HUES6 (cell line): Measurements from ENCODE around the gene RUNX1.

Experiments
- H3K27ac ChIP-seq: 2 replicates; pipeline ENCODE4 v1.7.0; 2013; ENCODE audit warnings: low read depth, mild to moderate bottlenecking, low read length, inconsistent platforms
- H3K27me3 ChIP-seq: 2 replicates; pipeline ENCODE4 v1.6.1; 2013; ENCODE audit warnings: low read length; ENCODE audit not compliant: control insufficient read depth, insufficient read depth
- H3K36me3 ChIP-seq: 2 replicates; pipeline ENCODE4 v1.6.1; 2013; ENCODE audit warnings: low read length; ENCODE audit not compliant: control insufficient read depth, insufficient read depth
- H3K4me1 ChIP-seq: 2 replicates; pipeline ENCODE4 v1.6.1; 2013; ENCODE audit warnings: low read length; ENCODE audit not compliant: control insufficient read depth, insufficient read depth
- H3K4me3 ChIP-seq: 2 replicates; pipeline ENCODE4 v1.5.1; 2013; ENCODE audit warnings: low read depth, low read length
- H3K9ac ChIP-seq: one replicate; pipeline ENCODE4 v1.6.1; 2013; ENCODE audit warnings: mild to moderate bottlenecking, low read length
- H3K9me3 ChIP-seq: 2 replicates; pipeline ENCODE4 v1.6.1; 2013; ENCODE audit warnings: low read depth, low read length; ENCODE audit not compliant: control insufficient read depth, insufficient read depth

Gene RUNX1

DNA sequence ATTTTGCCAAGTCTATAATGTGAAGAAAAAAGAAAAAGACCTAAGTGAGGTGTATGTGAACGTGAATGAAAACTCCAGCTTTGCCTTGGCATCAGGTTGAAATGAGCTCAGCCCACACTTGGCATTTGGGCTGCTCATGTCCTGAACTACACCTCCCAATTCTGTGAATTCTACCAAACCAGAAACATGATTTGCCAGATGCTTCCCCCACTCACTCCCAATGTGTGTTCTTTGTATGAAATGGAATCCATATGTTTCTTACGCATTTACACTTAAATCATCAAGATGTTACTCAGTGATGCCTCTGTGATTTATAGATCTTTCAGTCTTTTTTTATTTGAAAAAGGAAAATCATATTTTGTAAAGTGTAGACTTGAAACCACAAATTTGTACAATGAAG is 32.8 kb upstream of the RUNX1 start:
- Histone ChIP-seq H3K36me3 (no peaks in the 10 kb centered on the region), H3K4me3 (no peak overlapping the region), H3K9ac (no peak overlapping the region), H3K27ac (no peak overlapping the region), H3K27me3 (no peaks in the 10 kb centered on the region), H3K9me3 (peaks cover 10% of the 10 kb centered on the region), H3K4me1 (peaks cover 3% of the 10 kb centered on the region; the same call in 1 of the 2 replicates)

DNA sequence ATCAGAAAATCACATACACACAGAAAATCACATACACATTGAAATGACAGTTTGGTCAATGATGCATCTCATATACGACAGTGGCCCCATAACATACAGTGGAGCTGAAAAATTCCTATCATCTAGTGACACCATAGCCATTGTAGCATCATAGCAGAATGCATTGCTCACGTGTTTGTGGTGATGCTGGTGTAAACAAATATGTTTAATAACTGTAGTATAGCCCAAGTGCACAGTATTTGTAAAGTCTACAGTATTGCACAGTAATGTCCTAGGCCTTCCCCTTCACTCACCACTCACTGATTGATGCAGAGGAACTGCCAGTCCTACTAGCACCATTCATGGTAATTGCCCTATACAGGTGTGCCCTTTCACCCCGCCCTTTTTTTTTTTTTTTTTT is 30.1 kb upstream of the RUNX1 start:
- no peaks in the 10 kb centered on the region for H3K27me3 ChIP-seq
- no peak overlapping the region for H3K4me3 ChIP-seq
- H3K27ac ChIP-seq = no peak overlapping the region
- no peaks in the 10 kb centered on the region for H3K36me3 ChIP-seq
- no peak overlapping the region for H3K9ac ChIP-seq
- H3K4me1 ChIP-seq = no peaks in the 10 kb centered on the region
- H3K9me3 ChIP-seq = peaks cover 12% of the 10 kb centered on the region

DNA sequence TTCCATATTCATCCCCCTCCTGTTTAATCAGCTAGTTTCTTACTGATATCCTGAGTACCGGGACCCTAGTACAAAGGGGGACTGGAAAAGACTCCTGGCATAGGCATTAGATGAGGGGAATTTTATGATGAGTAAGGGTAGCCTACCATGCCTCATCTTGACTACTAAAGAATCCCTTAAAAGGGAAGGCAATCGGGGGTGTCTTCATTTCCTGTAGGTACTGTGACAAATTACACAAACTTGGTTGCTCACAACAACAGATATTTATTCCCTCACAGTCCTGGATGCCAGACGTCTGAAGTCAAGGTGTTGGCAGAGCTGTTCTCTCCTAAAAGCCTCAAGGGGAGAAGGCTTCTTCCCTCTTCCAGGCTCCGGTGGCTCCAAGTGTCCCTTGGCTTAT is 28.9 kb upstream of the RUNX1 start:
- H3K27me3 ChIP-seq = no peaks in the 10 kb centered on the region
- H3K4me3 ChIP-seq = no peak overlapping the region
- peaks cover 7% of the 10 kb centered on the region; the same call in 1 of the 2 replicates for H3K9me3 ChIP-seq
- H3K27ac ChIP-seq = no peak overlapping the region
- no peak overlapping the region for H3K9ac ChIP-seq
- H3K4me1 ChIP-seq = no peaks in the 10 kb centered on the region
- H3K36me3 ChIP-seq = no peaks in the 10 kb centered on the region

DNA sequence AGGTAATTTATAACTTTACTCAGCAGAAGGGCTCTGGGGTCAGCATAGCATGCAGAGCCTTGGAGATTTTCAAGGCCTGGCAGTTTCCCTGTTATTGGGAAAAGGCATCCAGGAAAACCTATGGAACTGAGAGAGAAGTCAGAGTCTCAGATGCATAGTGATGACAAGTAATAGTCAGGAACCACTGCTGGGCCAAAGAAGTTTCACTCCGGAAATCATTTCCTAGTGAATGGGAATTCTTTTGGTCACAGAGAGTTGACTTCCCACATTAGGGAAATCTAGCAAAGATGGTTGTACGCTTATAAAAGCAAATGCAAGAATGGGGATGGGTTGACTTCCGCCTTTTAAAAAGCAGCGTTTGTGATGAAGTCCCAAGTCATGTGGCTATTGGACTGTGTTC is 28.4 kb upstream of the RUNX1 start:
- Histone ChIP-seq H3K27me3 (no peaks in the 10 kb centered on the region), H3K4me1 (no peaks in the 10 kb centered on the region), H3K27ac (no peak overlapping the region), H3K9me3 (peaks cover 7% of the 10 kb centered on the region; the same call in 1 of the 2 replicates), H3K36me3 (no peaks in the 10 kb centered on the region), H3K9ac (no peak overlapping the region), H3K4me3 (no peak overlapping the region)

DNA sequence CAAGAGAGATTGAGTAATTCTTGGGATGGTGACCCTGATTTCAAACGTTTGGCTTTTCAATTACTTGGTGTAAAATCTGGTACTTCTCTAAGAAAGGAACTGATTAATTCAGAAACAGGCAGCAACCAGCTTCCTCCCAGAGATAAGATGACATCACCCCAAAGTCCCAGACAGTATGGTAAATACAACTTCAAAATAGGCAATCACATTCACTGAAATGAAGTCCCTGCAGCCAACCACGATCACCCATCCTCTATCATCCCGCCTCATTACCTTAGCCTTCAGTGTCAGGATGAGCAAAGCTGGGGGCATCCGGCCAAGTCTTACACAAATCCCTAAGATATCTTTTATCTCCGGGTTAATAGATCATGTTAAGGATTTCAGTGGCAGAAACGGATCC is 26.4 kb upstream of the RUNX1 start:
- no peak overlapping the region for H3K9ac ChIP-seq
- H3K4me1 ChIP-seq = no peaks in the 10 kb centered on the region
- H3K27ac ChIP-seq = no peak overlapping the region
- H3K36me3 ChIP-seq = no peaks in the 10 kb centered on the region
- peaks cover 7% of the 10 kb centered on the region; the same call in 1 of the 2 replicates for H3K9me3 ChIP-seq
- no peaks in the 10 kb centered on the region for H3K27me3 ChIP-seq
- H3K4me3 ChIP-seq = no peak overlapping the region

DNA sequence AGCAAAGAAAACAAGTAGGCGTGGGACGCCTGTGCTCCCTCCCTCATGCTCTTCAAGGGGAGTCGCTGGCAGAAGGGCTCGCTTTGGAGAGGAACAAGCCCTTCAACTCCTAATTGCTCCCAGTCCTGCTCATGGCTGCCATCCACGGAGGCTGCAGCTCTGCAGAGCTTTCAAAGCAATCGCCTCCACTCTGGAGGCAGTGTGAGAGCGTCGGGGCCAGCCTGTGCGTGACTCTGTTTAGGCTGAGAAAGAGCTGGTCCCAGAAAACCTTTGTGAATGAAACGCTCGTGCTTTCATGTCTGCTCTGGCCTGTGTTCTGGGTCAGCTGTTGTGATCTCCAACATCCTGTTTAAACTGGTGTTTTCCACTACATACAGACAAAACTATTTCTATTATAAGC is 23.9 kb upstream of the RUNX1 start:
- Histone ChIP-seq H3K27ac (no peak overlapping the region), H3K9me3 (peaks cover 7% of the 10 kb centered on the region; the same call in 1 of the 2 replicates), H3K36me3 (no peaks in the 10 kb centered on the region), H3K4me1 (no peaks in the 10 kb centered on the region), H3K9ac (no peak overlapping the region), H3K4me3 (no peak overlapping the region), H3K27me3 (no peaks in the 10 kb centered on the region)

DNA sequence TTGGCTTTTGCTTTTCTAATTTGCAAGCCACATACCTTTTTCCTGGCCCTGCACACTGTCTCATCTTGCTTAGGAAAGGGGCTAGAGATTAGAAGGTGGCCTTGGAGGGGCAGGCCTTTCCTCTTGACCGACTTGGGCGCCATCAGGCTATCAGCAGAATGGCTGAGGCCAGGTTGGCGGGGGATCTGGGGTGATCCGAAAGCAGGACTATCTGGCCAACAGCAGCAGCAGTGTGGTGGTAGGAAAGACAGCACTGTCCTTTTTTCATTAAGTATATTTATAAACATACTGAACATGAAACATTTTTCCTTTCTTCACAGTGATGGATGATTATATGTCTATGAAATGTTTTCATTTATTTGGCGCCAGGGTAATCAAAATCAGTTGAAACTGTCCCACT is 23.5 kb upstream of the RUNX1 start:
- Histone ChIP-seq H3K9me3 (peaks cover 7% of the 10 kb centered on the region; the same call in 1 of the 2 replicates), H3K9ac (no peak overlapping the region), H3K4me1 (no peaks in the 10 kb centered on the region), H3K36me3 (no peaks in the 10 kb centered on the region), H3K27ac (no peak overlapping the region), H3K4me3 (no peak overlapping the region), H3K27me3 (no peaks in the 10 kb centered on the region)

DNA sequence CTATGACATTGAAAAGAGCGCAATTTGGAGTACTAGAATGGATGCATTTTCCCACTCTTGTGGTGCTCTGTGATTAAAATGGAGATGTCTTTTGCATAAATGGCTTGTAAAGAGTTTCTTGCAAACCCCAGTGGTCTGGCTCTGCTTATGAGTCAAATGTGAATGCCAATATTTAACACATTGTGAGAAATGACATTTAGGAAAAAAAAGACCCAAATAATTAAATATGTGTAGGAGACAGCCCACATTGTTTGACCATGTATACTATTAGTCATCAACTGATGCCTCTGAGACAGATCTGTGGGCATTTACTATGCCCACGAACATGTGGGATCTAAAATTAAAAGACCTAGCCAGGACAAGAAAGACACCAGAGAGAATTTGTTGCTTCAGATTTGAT is 22.2 kb upstream of the RUNX1 start:
- Histone ChIP-seq H3K4me1 (no peaks in the 10 kb centered on the region), H3K4me3 (no peak overlapping the region), H3K27me3 (no peaks in the 10 kb centered on the region), H3K9me3 (peaks cover 7% of the 10 kb centered on the region; the same call in 1 of the 2 replicates), H3K9ac (no peak overlapping the region), H3K27ac (no peak overlapping the region), H3K36me3 (no peaks in the 10 kb centered on the region)

DNA sequence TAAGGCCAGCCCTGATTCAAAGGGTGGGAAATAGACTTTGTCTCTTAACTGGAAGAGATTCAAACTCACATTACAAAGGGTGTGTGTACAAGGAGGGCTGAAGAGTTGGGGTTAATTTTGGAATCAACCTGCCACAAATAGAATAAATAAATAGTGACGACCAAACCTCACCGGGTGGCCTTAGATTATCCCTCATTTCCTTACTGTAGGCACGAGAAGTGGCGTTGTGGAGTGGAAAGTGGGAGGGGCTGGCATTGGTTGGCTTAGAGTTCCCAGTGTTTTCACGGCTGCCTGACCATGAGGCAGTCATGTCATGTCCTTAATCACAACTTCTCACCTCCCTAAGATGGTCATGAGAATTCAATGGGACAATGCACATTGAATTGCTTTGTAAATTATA is 21.3 kb upstream of the RUNX1 start:
- H3K27me3 ChIP-seq = no peaks in the 10 kb centered on the region
- no peak overlapping the region for H3K4me3 ChIP-seq
- peaks cover 7% of the 10 kb centered on the region; the same call in 1 of the 2 replicates for H3K9me3 ChIP-seq
- no peak overlapping the region for H3K27ac ChIP-seq
- no peaks in the 10 kb centered on the region for H3K36me3 ChIP-seq
- no peaks in the 10 kb centered on the region for H3K4me1 ChIP-seq
- no peak overlapping the region for H3K9ac ChIP-seq

DNA sequence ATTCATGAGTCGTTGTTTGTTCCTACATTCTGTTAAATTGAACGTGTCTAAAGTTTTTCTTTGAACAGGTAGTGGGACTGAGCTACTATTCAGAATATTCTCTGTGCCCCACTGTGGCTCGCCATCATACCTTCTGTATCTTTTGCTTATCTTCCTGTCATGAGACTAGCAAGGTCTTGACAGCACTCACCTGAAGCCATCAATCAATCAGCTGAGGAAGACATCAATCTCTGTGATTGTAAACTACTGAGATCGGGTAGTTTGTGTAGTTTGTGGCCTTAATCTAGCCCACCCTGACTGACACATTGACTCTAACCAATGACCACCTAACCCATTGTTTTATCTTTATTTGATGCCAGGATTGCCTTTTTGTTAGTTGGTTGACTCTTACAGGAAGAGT is 17.7 kb upstream of the RUNX1 start:
- Histone ChIP-seq H3K9ac (no peak overlapping the region), H3K9me3 (no peaks in the 10 kb centered on the region), H3K27me3 (no peaks in the 10 kb centered on the region), H3K4me3 (no peak overlapping the region), H3K27ac (no peak overlapping the region), H3K36me3 (no peaks in the 10 kb centered on the region), H3K4me1 (no peaks in the 10 kb centered on the region)

DNA sequence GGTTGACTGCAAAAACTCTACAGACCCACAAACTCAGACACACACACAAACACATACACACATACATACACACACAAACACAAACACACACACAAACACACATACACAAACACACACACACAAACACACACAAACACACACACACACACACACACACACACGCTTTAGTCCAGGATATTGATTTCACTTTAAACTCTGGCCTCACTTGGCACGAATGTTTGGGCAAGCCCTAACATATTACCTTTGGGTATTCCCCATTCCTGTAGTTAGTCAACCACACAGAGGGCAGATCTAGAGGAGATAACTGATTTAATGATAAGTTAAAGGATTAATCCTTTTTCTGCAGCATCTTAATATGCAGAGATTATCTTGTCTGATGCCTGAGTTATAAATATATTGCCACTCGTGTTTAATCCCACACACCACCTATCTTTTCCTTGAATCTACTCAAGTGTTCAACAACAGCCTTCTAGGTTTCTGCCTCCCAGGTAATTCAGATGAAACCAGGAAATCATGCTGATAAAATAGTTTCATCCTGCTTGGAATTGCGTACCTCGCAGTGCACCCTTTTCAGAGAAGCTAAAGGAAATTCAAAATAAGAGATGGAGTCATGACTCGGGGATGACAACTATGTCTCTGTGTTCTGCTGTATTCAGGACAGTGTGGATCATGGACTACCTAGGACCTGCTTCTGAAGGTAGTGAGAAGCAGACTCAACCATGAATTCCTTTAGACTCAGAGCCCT is 14.5 kb upstream of the RUNX1 start:
- 0 out of 2 replicates have a peak, but pooled peaks cover 4% of the 10 kb centered on the region for H3K4me1 ChIP-seq
- H3K4me3 ChIP-seq = no peak overlapping the region
- H3K9ac ChIP-seq = no peak overlapping the region
- H3K9me3 ChIP-seq = no peaks in the 10 kb centered on the region
- no peaks in the 10 kb centered on the region for H3K27me3 ChIP-seq
- no peaks in the 10 kb centered on the region for H3K36me3 ChIP-seq
- H3K27ac ChIP-seq = no peak overlapping the region
